Keratinocyte (primary cell): ENCODE results near the gene TTLL5. TPM values are rescaled to one million over a fixed set of nuclear protein-coding genes. Genes with fewer than 3 reads are reported as not detected.
"Not testable (repeated sequence)": the region's sequence is repeated elsewhere in the genome, so short reads cannot be mapped to it uniquely, and the experiment has no call there.

Source experiments
- DNase-seq: peaks from one replicate; pipeline ENCODE4 v3.0.0-alpha.2; 2011; ENCODE audit warnings: low read depth, missing footprints, low spot score
- FAIRE-seq: peaks from 2 replicates; lab custom pipeline; 2011; peaks lifted over from hg19 to GRCh38; lab: Jason Lieb, UNC
- H2AFZ ChIP-seq: 2 replicates; pipeline ENCODE4 v1.6.0; 2012; ENCODE audit warnings: low read length, control low read depth, inconsistent platforms; ENCODE audit not compliant: control insufficient read depth
- H3K27ac ChIP-seq: 2 replicates; pipeline ENCODE4 v1.5.1; 2011; ENCODE audit warnings: low read length; ENCODE audit not compliant: control insufficient read depth, insufficient read depth
- H3K27me3 ChIP-seq: 3 replicates; pipeline ENCODE4 v1.6.0; 2011; ENCODE audit warnings: low read length; ENCODE audit not compliant: control insufficient read depth, insufficient read depth; ENCODE audit errors: extremely low read depth
- H3K36me3 ChIP-seq, 2 experiments: 2 replicates in 1 of 2; 3 replicates in 1 of 2; pipeline ENCODE4 v1.5.1; 2011; ENCODE audit warnings: low read length in 2 of 2, mild to moderate bottlenecking in 1 of 2; ENCODE audit not compliant: control insufficient read depth in 2 of 2, insufficient read depth in 2 of 2; ENCODE audit errors: extremely low read depth in 1 of 2
- H3K4me1 ChIP-seq: 3 replicates; pipeline ENCODE4 v1.5.1; 2011; ENCODE audit warnings: low read length; ENCODE audit not compliant: control insufficient read depth, insufficient read depth; ENCODE audit errors: extremely low read depth
- H3K4me2 ChIP-seq: 3 replicates; pipeline ENCODE4 v1.6.0; 2011; ENCODE audit warnings: low read depth, low read length; ENCODE audit not compliant: control insufficient read depth, insufficient read depth; ENCODE audit errors: extremely low read depth
- H3K4me3 ChIP-seq, 3 experiments: fragments of 200-600 bp in 1 of 3; sonication (generic) in 1 of 3; 2 replicates in 2 of 3; 3 replicates in 1 of 3; pipeline ENCODE4 v1.5.1; 2011 to 2016; ENCODE audit warnings: low read length in 3 of 3, mild to moderate bottlenecking in 3 of 3, control low read depth in 2 of 3, inconsistent platforms in 1 of 3, low read depth in 1 of 3, mixed read lengths in 1 of 3, mixed run types in 1 of 3, moderate library complexity in 1 of 3; ENCODE audit not compliant: control insufficient read depth in 2 of 3, insufficient read depth in 2 of 3; ENCODE audit errors: extremely low read depth in 1 of 3
- H3K79me2 ChIP-seq: 2 replicates; pipeline ENCODE4 v1.6.0; 2012; ENCODE audit warnings: low read length; ENCODE audit not compliant: control insufficient read depth, insufficient read depth
- H3K9ac ChIP-seq: 3 replicates; pipeline ENCODE4 v1.6.0; 2011; ENCODE audit warnings: low read length; ENCODE audit not compliant: control insufficient read depth, insufficient read depth; ENCODE audit errors: extremely low read depth
- H3K9me1 ChIP-seq: 3 replicates; pipeline ENCODE4 v1.6.0; 2011; ENCODE audit warnings: low read length; ENCODE audit not compliant: control insufficient read depth, insufficient read depth; ENCODE audit errors: extremely low read depth
- H3K9me3 ChIP-seq: 2 replicates; pipeline ENCODE4 v1.5.1; 2012; ENCODE audit warnings: low read depth, low read length; ENCODE audit not compliant: control insufficient read depth
- H4K20me1 ChIP-seq: 3 replicates; pipeline ENCODE4 v1.6.0; 2011; ENCODE audit warnings: low read length; ENCODE audit not compliant: control insufficient read depth, insufficient read depth; ENCODE audit errors: extremely low read depth
- EZH2 ChIP-seq: IDR thresholded peaks from one replicate; pipeline ENCODE4 v1.6.1; 2012; ENCODE audit warnings: inconsistent platforms, mild to moderate bottlenecking, low read length, moderate library complexity
- dilution Hi-C: fragments of 300-500 bp; cut with MboI; formaldehyde crosslinking; loops from one replicate; pipeline ENCODE4 v1.7.0; 2020; ENCODE audit warnings: low sequenced_read_pairs; ENCODE audit not compliant: extremely low pct_ligation_motif_present
- polyA plus RNA-seq, 5 experiments: library from polyadenylated mRNA; depleted of rRNA in 3 of 5; stranded (reverse) in 3 of 5; stranded (forward) in 1 of 5; unstranded in 1 of 5; fragments of >200 nt; gene quantifications; 1 replicate in 1 of 5; 2 replicates in 3 of 5; 3 replicates in 1 of 5; pipeline versions ENCODE4 v1.2.1 to v1.2.3, GENCODE V29; 2011 to 2012; ENCODE audit warnings: missing spikeins in 2 of 5, low read depth in 1 of 5, low replicate concordance in 1 of 5
- TF ChIP-seq, protein P1 (sequence below), 3 experiments: IDR thresholded peaks in 1 of 3; conservative IDR thresholded peaks in 1 of 3; optimal IDR thresholded peaks in 1 of 3; 2 replicates in 2 of 3; 3 replicates in 1 of 3; pipeline versions ENCODE3 to v1.5.1; 2011; ENCODE audit warnings: low read length in 3 of 3, mild to moderate bottlenecking in 3 of 3, moderate library complexity in 2 of 3, control low read depth in 1 of 3, inconsistent platforms in 1 of 3; ENCODE audit not compliant: insufficient read depth in 2 of 3; ENCODE audit errors: extremely low read depth in 1 of 3

Gene TTLL5
- polyA plus RNA-seq, 1 donor (not counting 4 experiments of a cell fraction or from before 2014, with no cell fraction given) = 20.7 TPM

DNA sequence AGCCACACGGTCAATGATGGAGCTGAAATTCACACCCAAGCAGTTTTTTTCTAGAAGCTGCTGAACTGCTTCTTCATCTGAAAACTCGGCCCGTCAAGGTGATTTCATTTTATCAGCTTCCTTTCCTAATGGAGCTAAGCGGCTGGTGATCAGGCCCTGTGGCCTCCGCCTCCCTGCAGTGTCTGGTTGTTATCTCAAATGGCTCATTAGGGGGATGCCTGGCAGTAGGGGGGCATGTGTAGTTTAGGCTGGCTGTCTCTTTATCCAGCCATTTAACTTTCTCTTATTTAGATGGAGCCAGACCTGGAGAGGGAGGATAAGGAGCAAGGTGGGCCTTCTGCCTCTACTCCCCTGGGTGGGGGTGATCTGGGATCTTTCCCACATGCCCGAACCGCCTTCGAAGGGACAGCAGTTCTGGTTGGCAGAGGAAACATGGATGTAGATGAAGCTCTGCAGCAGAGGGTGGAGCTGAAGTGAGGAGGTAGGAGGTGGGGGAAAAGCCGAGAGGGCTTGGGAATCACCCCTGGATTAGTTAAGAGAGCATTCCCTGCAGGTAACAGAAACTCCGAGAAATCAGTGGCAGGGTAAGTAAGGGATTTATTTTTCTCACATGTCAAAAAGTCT is 256.4 kb downstream of the TTLL5 start:
- dilution Hi-C loops = no loop called here
- DNase-seq = no peak
- Histone ChIP-seq H3K9me3 (no peaks in the 10 kb centered on the region), H3K4me1 (no peaks in the 10 kb centered on the region), H3K9ac (no peak overlapping the region), H3K36me3 (no peaks in the 10 kb centered on the region), H3K4me3 (no peak overlapping the region), H3K27ac (no peak overlapping the region), H3K4me2 (no peak overlapping the region), H3K27me3 (no peaks in the 10 kb centered on the region), H2AFZ (no peak overlapping the region), H3K79me2 (no peaks in the 10 kb centered on the region), H4K20me1 (no peaks in the 10 kb centered on the region), H3K9me1 (no peaks in the 10 kb centered on the region)
- TF ChIP-seq, protein P1, sequence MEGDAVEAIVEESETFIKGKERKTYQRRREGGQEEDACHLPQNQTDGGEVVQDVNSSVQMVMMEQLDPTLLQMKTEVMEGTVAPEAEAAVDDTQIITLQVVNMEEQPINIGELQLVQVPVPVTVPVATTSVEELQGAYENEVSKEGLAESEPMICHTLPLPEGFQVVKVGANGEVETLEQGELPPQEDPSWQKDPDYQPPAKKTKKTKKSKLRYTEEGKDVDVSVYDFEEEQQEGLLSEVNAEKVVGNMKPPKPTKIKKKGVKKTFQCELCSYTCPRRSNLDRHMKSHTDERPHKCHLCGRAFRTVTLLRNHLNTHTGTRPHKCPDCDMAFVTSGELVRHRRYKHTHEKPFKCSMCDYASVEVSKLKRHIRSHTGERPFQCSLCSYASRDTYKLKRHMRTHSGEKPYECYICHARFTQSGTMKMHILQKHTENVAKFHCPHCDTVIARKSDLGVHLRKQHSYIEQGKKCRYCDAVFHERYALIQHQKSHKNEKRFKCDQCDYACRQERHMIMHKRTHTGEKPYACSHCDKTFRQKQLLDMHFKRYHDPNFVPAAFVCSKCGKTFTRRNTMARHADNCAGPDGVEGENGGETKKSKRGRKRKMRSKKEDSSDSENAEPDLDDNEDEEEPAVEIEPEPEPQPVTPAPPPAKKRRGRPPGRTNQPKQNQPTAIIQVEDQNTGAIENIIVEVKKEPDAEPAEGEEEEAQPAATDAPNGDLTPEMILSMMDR (optimal IDR thresholded peaks at IDR 0.05 in 1 of 3, IDR thresholded peaks at IDR 0.05 in 1 of 3, conservative IDR thresholded peaks at IDR 0.05 in 1 of 3; ENCODE audit: extremely low read depth in 1 of 3, insufficient read depth in 2 of 3, low read length in 3 of 3) = no peak
- TF ChIP-seq EZH2 = no peak
- FAIRE-seq = no peak

DNA sequence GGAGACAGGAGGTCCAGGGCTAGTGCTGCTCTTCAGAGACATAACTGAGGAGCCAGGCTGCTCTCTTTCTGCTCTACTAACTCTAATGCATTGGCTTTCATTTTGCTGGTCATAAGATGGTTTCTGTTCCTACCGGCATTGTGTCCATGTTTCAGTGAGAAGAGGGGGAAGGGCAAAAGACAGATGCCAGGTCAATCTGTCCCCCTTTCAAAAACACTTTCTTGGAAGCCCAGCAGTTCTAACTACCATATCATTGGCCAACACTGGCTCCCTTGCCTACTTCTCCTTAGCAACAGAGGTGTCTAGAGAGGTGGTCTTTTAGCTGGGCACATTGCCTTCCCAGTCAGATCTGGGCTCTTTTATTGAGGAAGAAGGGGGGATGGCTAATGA is 256.9 kb downstream of the TTLL5 start:
- TF ChIP-seq, protein P1 (optimal IDR thresholded peaks at IDR 0.05 in 1 of 3, IDR thresholded peaks at IDR 0.05 in 1 of 3, conservative IDR thresholded peaks at IDR 0.05 in 1 of 3; ENCODE audit: extremely low read depth in 1 of 3, insufficient read depth in 2 of 3, low read length in 3 of 3) = no peak
- no peak for TF ChIP-seq EZH2

DNA sequence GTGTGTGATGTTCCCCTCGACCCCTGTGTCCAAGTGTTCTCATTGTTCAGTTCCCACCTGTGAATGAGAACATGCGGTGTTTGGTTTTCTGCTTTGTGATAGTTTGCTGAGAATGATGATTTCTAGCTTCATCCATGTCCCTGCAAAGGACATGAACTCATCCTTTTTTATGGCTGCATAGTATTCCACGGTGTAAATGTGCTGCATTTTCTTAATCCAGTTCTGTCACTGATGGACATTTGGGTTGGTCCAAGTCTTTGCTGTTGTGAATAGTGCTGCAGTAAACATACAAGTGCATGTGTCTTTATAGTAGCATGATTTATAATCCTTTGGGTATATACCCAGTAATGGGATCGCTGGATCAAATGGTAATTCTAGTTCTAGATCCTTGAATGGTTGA is 259.4 kb downstream of the TTLL5 start:
- H2AFZ ChIP-seq, H3K4me3 ChIP-seq, H3K36me3 ChIP-seq, H3K79me2 ChIP-seq, DNase-seq, H3K27me3 ChIP-seq, H3K9me3 ChIP-seq, H3K4me1 ChIP-seq, dilution Hi-C loops, H4K20me1 ChIP-seq, H3K4me2 ChIP-seq, H3K9me1 ChIP-seq, FAIRE-seq, H3K9ac ChIP-seq, H3K27ac ChIP-seq: not testable (repeated sequence)

More for the DNA sequence above, 256.9 kb downstream of the TTLL5 start:
- dilution Hi-C loops = no loop called here
- no peak overlapping the region for H3K4me2 ChIP-seq
- no peaks in the 10 kb centered on the region for H3K9me3 ChIP-seq
- no peaks in the 10 kb centered on the region for H3K36me3 ChIP-seq
- no peaks in the 10 kb centered on the region for H3K9me1 ChIP-seq
- DNase-seq (no peak), FAIRE-seq (no peak)
- H3K9ac ChIP-seq = no peak overlapping the region
- H3K27ac ChIP-seq = no peak overlapping the region
- no peaks in the 10 kb centered on the region for H3K4me1 ChIP-seq
- H4K20me1 ChIP-seq = no peaks in the 10 kb centered on the region
- no peaks in the 10 kb centered on the region for H3K27me3 ChIP-seq
- no peak overlapping the region for H3K4me3 ChIP-seq
- H2AFZ ChIP-seq = no peak overlapping the region
- H3K79me2 ChIP-seq = no peaks in the 10 kb centered on the region
